Epidermal melanocyte (primary cell): ENCODE data around the gene ZNF148.

Experiments used
- DNase-seq: peaks from one replicate; pipeline ENCODE4 v3.0.0; 2011; ENCODE audit warnings: low spot score; ENCODE audit not compliant: insufficient read length

The ZNF148 gene

GRCh38 chr3:125229707-125230106 is 145.4 kb downstream of the ZNF148 start:
- no peak for DNase-seq

GRCh38 chr3:125229168-125229567 is 146.0 kb downstream of the ZNF148 start:
- no peak for DNase-seq

GRCh38 chr3:125221831-125222230 is 153.3 kb downstream of the ZNF148 start:
- DNase-seq = no peak

GRCh38 chr3:125220727-125221429 is 154.2 kb downstream of the ZNF148 start:
- DNase-seq = no peak

DNA sequence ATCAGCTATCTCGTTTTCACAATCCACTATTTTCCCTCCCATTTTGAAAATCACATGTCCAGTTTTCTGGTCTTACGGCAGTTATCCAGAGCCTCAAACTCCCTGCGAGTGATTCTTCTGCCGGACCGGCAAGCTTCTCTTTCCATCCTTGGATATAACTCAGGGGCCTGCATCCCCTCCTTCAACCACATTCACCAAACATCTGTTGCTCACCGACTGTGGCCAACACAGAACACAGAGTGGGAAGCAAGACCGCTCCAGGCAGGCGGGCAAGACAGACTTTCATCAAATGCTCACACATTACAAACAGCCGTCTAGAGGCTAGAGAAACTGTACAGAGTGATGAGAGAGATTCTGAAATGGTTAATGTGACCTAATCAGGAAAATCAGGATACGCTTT is 154.9 kb downstream of the ZNF148 start:
- no peak for DNase-seq

DNA sequence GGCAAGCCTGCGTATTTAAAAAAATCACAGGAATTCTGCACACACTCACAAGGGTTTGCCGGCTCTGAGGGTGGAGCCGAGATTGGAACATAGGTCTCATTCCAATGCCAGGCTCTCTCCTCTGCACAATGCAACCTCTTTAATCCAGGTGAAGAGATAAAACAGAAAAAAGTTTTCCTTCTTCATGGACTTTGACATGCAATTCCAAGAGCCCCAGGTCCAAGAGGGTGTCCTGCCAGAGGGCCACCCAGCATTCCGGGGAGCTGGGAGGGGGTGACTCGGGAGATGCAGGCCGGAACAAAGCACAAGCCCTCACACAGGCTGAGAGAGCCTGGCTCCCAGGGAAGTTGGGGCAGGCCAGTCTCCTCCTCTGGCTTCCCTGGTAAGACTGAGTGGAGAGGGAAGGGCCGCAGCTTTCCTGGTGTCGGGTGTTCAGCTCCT is 155.8 kb downstream of the ZNF148 start:
- no peak for DNase-seq

DNA sequence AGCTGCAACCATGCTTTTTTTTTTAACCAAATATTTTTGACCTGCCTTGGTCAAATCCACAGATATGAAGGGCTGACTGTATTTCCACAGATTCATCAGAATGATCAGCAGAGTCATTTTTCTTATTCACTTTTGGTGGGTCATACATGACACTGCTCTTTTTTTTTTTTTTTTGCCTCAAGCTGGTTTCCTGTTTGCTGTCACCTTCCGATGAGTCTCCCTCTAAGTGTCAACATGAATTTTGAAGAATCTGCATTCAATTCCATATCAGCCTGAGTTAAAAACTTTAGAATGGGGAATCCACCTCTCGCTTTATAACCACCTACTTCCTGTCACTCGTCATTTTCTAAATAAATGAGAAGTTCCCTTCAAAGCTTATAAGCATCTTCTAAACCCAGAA is 160.4 kb downstream of the ZNF148 start:
- no peak for DNase-seq

DNA sequence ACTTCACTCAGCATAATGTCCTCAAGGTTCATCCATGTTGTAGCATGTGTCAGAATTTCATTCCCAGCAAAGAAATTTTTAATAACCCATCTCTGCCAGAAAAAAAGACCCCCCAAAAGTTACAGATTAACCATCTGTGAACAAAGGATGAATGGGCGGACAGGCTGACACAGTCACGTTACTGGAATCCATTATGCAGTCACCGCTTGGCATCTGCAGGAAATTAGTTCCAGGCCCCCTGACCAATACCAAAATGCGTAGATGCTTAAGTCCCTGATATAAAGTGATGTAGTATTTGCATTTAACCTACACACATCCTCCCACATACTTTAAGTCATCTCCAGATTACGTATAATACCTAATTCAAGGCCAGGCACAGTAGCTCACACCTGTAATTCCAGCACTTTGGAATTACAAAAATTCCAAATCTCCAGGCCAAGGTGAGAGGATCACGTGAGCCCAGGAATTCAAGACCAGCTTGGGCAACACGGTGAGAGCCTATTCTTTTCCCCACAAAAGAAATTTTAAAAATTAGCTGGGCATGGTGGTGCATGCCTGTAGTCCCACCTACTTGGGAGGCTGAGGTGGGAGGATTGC is 161.1 kb downstream of the ZNF148 start:
- DNase-seq = no peak

DNA sequence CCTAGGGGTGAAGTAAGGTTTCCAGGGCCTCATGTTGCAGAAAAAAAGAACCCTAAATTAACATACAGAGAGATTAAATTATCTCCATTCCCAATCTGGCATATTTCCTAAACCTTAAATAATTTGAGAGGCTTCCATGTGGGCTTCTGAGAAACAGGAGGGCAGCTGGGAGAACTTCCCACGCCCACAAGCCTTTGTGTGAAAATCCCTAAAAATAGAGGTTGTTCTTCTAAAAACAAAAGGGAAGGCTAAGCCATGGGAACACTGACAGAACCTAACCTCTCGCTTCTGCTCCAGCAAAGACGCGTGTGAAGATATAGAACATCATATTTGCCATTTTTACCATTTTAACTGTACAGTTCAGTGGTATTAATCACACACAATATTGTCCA is 161.8 kb downstream of the ZNF148 start:
- DNase-seq = no peak

DNA sequence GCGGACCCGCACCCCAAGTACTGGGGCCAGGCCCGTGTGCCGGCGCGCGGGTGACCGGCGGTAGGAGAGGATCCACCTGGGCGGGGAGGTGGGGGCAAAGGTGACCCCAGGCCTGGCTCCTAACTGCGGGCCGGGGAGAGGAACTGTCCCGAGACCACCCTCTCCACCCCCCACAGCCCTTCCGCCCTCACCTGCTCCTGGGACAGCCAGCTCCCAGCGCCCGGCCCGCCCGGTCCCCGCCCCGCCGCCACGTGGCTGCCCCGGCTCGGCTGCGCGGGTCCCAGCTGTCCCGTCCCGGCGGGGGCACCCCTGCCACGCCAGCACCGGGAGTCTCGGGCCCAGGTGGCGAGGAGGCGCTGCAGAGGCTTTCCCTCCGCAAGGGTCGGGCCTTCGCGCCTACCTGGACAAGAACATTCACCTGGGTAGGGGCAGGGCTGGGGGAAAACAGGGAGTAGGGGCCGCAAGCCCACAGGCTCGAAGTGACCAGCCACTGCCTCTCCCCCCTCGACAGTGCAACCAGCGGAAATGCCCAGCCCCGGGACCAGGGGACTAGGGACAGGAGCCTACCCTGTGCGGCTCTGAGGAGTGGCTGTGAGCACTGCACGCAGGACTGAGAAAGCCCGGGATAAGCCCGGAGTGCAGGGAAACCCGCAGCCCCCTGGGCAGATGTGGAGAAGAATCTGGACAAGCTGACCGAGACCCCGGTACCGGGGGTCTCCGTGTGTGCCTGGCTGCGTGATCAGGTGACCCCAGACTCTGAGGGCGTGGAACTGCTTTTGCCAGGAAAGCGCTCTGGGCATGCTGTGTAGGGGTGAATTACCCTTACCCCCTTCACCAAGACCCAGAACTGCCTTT is 162.4 kb downstream of the ZNF148 start, which contains the start of gene SLC12A8:
Gene SLC12A8, minus strand, starts transcription at position 240 of the 855 bp plus-strand sequence. CDS start 1,399 bp downstream, outside the sequence.
- DNase-seq = no peak

GRCh38 chr3:125212091-125212508 is 163.0 kb downstream of the ZNF148 start:
- no peak for DNase-seq

DNA sequence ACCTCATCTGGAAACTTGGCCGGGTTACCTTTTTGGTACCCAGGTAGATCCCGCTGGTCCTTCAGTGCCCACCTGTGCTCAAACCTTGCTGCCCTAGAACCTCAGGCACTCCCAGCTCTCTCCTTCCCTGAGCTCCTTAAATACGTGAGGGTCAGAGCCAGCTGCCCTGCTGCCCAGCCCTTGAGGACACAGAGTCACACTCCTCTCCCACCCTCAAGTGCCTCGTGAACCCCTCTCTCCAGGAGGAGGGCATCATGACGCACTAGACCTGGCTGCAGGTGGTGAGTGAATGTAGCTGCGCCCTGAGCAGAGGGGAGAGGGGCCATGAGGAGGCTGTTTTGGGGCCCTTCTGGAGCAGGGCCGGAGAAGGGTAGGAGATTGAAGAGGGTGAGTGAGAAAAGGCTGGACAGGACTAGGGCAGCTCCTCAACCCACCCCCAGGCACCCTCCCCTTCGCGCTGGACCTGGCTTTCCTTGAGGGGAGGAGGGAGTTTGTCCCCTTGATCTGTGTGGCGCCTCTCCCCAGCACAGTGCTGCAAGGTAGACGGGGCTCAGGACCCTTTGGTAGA is 163.5 kb downstream of the ZNF148 start:
- DNase-seq = no peak

DNA sequence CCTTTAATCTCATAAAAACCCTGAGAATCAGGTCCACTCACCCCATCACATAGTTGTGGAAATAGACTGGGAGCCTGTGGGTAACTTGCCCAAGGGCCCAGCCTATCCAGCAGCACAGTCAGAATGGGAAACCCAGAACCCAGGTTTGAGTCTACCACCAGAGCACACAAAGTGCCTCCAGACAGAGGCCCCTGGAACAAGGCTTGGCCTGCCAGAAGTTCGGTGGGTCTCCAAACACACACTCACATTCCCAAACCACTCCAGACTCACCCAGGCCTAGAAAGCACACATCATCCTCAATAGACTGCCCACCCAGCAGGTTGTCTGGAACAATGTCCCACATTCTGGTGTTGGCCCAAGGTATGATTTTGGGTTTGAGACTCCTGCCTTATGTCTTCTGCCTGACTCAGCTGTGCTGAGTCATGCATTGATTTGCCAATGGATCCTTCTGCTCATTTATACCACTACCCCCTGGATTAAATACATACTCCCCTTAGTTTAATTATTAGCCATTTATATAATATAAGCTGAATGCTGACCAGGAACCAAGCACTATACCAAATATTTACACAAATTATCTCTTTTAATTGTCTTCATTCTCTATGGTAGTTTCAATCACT is 167.1 kb downstream of the ZNF148 start:
- no peak for DNase-seq

DNA sequence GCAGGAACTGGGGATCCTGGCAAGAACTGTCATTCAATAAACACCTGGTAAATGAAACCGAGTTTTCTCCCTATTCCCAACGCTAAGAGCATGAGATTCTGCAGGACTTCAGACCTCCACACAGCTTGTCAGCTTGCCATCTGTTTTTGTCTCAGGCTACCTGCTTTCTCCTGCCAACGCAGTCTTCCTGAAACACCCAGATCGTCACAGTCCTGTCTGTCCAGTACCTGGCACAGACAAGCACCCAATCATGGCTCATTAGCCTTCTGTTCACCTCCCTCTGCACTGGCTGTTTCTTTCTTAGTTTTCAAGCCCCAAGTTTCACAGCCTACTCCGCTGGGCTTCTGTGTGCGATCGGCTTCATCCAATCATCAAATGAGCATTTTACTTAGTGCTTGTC is 167.6 kb downstream of the ZNF148 start:
- no peak for DNase-seq

GRCh38 chr3:125206934-125207333 is 168.2 kb downstream of the ZNF148 start:
- DNase-seq = no peak

- no peak for DNase-seq
These were observed 171.4 kb downstream of the ZNF148 start for GRCh38 chr3:125203731-125204130.

DNA sequence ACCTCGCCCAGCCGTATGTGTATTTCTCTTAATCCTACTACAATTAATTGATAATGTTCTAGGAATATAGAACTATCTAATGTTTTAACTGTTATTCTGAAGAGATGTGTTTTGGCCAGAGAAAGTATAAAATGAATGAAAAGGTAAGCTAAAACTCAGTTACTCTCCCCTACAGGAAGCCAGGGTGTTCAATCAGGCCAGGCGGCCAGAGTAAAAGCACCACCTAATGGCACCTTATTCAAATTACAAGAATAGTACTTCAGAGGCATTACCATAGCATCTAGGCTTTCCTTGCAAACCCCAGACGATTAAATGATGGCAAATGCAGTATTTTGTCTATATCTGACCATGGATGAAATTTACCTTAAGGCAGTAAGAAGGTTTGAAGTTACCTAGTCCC is 172.9 kb downstream of the ZNF148 start:
- no peak for DNase-seq

- no peak for DNase-seq
These were observed 174.4 kb downstream of the ZNF148 start for GRCh38 chr3:125200731-125201139.

DNA sequence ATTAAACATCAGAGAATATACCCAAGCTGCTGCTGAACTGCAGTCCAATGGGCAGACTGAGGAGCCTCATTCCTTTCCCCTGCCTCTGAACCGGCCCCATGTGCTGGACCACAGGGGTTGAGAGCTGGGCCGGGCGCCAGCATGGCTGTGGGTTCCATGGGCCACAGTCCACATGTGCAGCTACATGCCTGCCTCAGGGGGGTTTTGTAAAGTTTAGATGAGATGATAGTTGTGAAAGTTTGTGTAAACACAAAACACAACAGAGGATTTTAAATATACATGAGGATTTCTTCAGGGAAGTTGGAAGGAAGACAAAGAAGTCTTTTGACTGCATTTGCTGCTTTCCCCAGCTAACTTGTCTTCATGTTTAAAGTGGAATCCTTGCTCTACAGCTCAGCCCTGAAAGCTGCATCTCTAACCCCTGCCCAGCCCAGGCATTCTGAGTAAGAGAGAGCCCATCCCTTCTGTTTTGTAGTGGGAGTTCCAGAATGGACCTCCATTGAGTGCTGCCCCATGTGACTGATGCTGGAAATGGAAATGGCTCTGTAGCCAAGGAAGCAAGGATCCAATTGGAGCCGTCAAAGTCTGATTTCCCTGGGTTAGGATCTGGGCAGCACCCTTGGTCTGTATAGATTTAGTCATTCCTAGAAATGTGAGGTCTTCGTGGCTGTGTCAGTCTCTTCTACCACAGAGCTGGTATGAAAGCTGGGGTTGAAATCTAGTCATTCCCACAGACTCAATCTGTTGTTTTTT is 180.1 kb downstream of the ZNF148 start:
- peak; percentile 74 for DNase-seq

DNA sequence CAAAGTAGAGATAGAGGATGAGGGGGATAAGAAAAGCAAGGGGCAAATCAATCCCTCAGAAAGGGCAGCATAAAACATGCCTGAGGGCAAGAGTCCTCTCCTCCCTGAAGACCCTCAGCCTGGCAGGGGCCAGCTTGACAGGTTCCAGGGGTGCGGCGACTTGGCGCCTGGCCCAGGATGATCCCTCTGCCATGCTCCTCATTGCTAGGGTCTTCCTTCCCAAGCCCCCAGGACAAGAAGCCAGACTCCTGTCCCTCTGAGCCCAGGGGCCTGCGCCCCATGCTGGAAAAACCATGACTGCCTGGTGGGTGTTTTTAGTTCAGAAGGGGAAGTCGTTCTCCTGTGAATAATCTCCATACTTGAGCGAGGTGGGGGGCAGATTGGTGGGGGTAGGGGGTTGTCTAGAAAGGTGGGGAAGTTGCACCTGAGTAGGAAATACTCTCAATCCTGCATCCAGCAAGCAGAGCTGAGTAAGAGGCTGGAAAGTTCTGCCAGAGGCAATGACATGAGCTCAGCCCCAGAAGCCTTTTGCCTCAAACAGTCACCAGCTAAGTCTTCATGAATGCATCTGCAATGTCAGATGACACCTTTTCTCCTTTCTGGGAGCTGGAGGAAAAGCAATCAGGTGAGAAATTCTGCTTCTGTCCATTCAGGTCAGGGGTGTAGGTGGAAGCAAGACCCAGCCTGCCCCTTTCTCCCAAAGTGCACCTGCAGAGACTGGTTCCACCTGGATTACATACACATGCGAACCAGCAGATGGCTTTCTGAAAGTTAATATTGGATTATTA is 180.9 kb downstream of the ZNF148 start:
- no peak for DNase-seq
